SJCRH30 (cell line): ENCODE measurements around the gene TMEM208. TPM values are rescaled to one million over a fixed set of nuclear protein-coding genes. Genes with fewer than 3 reads are reported as not detected.

Source experiments
- DNase-seq, 2 experiments: peaks; one replicate each; pipeline ENCODE4 v3.0.0-alpha.2; 2015 to 2020
- H3K27ac ChIP-seq: fragments of 250-450 bp; sonication (Bioruptor Pico); 2 replicates; pipeline ENCODE4 v1.5.1; 2020; ENCODE audit warnings: mild to moderate bottlenecking, moderate library complexity
- H3K27me3 ChIP-seq: fragments of 250-450 bp; sonication (Bioruptor Pico); 2 replicates; pipeline ENCODE4 v1.5.1; 2020; ENCODE audit warnings: mild to moderate bottlenecking, moderate library complexity
- H3K36me3 ChIP-seq: fragments of 250-450 bp; sonication (Bioruptor Pico); 2 replicates; pipeline ENCODE4 v1.5.1; 2020; ENCODE audit warnings: mild to moderate bottlenecking, moderate library complexity
- H3K4me1 ChIP-seq: fragments of 250-450 bp; sonication (Bioruptor Pico); 2 replicates; pipeline ENCODE4 v1.5.1; 2020; ENCODE audit warnings: mild to moderate bottlenecking, moderate library complexity
- H3K4me3 ChIP-seq: fragments of 250-450 bp; sonication (Bioruptor Pico); 2 replicates; pipeline ENCODE4 v1.5.1; 2020; ENCODE audit warnings: mild to moderate bottlenecking, moderate library complexity
- H3K9me3 ChIP-seq: fragments of 250-450 bp; sonication (Bioruptor Pico); replicated peaks from 2 replicates; pipeline ENCODE4 v1.5.1; 2020; ENCODE audit warnings: mild to moderate bottlenecking, moderate library complexity
- total RNA-seq: library from RNA; depleted of rRNA; stranded (reverse); fragments of >200 nt; shearing (Covaris generic); gene quantifications from 2 replicates; pipeline ENCODE4 v1.2.3, GENCODE V29; 2014

Gene TMEM208
- total RNA-seq, 1 experiment from 2014 or later: 33.0 TPM

GRCh38 chr16:67210069-67210937 is 16.6 kb upstream of the TMEM208 start:
- no peaks in the 10 kb centered on the region for H3K27me3 ChIP-seq
- 0 out of 2 replicates have a peak, but pooled peaks cover 3% of the 10 kb centered on the region for H3K36me3 ChIP-seq
- no peak overlapping the region for H3K27ac ChIP-seq
- peak; percentile 51 to 57 for DNase-seq
- no peak overlapping the region for H3K4me3 ChIP-seq
- peaks cover 5% of the 10 kb centered on the region; the same call in 1 of the 2 replicates for H3K4me1 ChIP-seq
- H3K9me3 ChIP-seq: no peaks in the 10 kb centered on the region

GRCh38 chr16:67211674-67212073 is 15.3 kb upstream of the TMEM208 start:
- H3K36me3 ChIP-seq: no peaks in the 10 kb centered on the region
- no peaks in the 10 kb centered on the region for H3K27me3 ChIP-seq
- peaks cover 5% of the 10 kb centered on the region; the same call in 1 of the 2 replicates for H3K4me1 ChIP-seq
- DNase-seq: no peak
- H3K27ac ChIP-seq: no peak overlapping the region
- H3K4me3 ChIP-seq: no peak overlapping the region
- no peaks in the 10 kb centered on the region for H3K9me3 ChIP-seq

- DNase-seq: no peak
- H3K27me3 ChIP-seq: no peaks in the 10 kb centered on the region
- no peak overlapping the region for H3K4me3 ChIP-seq
- no peaks in the 10 kb centered on the region for H3K9me3 ChIP-seq
- H3K4me1 ChIP-seq: peaks cover 5% of the 10 kb centered on the region; the same call in 1 of the 2 replicates
- H3K27ac ChIP-seq: no peak overlapping the region
- H3K36me3 ChIP-seq: no peaks in the 10 kb centered on the region
Observed at GRCh38 chr16:67212766-67213165, 14.2 kb upstream of the TMEM208 start.

DNA sequence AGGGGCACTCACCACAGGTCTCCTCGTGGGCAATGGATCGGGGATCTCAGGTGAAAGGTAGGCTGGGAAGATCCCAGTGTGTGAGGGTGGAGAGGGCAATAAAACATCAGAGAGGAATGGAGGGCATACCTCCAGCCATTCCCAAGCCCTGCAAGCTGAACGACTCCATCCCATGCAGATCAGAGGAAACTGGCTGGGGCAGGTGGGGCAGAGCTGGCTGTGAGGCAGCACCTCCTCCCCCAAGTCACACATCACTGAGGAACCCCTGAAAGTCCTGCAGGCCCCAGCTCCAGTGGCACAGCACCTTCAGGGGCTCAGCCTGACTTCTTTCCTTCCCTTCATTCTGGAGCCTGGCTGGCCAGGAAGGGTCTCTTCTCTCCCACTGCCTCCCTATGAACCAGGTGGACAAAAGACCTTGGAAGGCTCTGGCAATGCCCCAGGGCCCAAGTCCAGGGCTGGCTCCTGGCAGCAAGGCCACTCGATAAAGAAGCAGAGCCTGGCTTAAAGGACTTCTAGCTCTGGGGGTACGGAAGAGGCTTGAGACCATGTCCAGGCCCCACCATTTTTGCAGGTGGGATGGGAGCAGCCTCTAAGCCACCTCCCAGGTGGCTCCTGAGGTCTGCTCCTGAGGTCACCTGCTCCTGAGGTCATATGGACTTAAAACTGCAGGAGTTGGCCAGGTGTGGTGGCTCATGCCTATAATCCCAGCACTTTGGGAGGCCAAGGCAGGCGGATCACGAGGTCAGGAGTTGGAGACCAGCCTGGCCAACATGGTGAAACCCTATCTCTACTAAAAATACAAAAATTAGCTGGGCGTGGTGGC is 13.5 kb upstream of the TMEM208 start:
- H3K4me3 ChIP-seq: no peak overlapping the region
- H3K27ac ChIP-seq: no peak overlapping the region
- peaks cover 5% of the 10 kb centered on the region; the same call in 1 of the 2 replicates for H3K4me1 ChIP-seq
- no peaks in the 10 kb centered on the region for H3K36me3 ChIP-seq
- no peaks in the 10 kb centered on the region for H3K9me3 ChIP-seq
- H3K27me3 ChIP-seq: no peaks in the 10 kb centered on the region
- DNase-seq: no peak

GRCh38 chr16:67215706-67216105 is 11.2 kb upstream of the TMEM208 start:
- H3K4me3 ChIP-seq: no peak overlapping the region
- H3K27me3 ChIP-seq: no peaks in the 10 kb centered on the region
- 0 out of 2 replicates have a peak, but pooled peaks cover 1% of the 10 kb centered on the region for H3K36me3 ChIP-seq
- no peak overlapping the region for H3K27ac ChIP-seq
- no peak for DNase-seq
- H3K9me3 ChIP-seq: no peaks in the 10 kb centered on the region
- H3K4me1 ChIP-seq: no peaks in the 10 kb centered on the region

DNA sequence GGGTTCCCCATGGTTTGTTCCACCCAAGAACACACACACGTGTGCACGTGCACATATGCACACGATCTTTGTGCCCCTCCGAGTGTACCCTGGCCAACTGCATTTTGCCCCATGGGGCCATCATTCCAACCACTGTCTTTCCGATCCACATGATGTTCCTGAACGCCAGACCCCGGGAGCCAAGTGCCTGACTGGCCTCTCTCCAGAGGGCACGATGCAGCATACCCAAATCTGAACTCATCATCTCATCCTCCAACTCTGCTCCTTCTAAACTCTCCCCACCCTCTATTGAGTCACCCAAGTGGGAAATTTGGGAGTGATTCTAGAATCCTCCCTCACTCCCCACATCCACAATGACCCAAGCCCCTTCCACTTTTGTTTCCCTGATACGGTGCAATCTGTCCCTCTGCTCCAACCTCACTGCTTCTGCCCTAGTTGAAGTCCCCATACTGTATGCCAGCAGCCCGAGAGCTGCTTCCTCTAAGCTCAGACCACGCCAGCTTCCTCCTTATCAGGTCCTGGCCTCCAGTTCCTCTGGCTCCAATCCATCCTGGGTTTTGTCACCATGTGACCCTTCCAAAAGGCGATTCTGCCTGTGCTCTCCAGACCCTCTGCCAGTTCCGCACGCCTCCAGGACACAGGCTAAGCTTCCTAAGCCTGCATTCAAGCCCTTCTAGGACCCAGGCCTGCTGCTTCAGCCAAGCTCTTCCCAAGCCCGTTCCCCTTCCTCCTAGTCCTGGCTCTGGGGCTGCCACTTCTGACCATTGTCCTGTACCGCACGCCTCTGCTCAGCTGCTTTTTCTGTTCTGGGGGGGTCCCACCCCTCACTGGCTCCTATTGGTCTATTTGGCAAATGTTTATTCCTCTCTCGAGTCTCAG is 10.1 kb upstream of the TMEM208 start:
- Histone ChIP-seq H3K4me1 (no peaks in the 10 kb centered on the region), H3K27me3 (no peaks in the 10 kb centered on the region), H3K4me3 (no peak overlapping the region), H3K9me3 (no peaks in the 10 kb centered on the region), H3K36me3 (0 out of 2 replicates have a peak, but pooled peaks cover 2% of the 10 kb centered on the region), H3K27ac (no peak overlapping the region)
- no peak for DNase-seq

- no peak for DNase-seq
- no peaks in the 10 kb centered on the region for H3K27me3 ChIP-seq
- no peak overlapping the region for H3K27ac ChIP-seq
- no peak overlapping the region for H3K4me3 ChIP-seq
- no peaks in the 10 kb centered on the region for H3K4me1 ChIP-seq
- peaks cover 6% of the 10 kb centered on the region; the same call in 1 of the 2 replicates for H3K36me3 ChIP-seq
- no peaks in the 10 kb centered on the region for H3K9me3 ChIP-seq
Observed at GRCh38 chr16:67223992-67224391, 2.9 kb upstream of the TMEM208 start.

DNA sequence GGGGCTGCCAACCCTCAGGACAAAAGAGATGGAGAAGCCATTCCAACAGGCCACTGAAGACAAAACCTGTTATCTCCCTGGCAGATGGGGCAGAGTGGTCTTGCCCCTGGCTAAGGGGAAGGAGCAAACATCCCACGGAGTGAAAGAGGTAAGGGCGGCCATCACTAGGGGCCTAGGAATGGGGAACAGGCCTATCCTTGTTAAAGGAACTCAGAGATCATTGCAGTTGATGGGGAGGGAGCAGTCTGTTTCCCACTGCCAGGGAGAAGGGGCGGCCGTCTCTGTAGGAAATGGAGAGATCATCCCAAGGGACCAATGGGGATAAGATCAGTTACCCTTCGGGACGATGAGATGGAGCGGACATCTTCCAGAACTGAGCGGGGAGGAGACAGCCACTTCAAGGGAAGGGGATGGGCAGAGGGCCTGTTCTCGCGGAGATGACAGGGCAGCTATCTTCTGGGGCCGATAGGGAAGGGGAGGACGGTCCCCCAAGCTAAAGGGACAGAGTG is 581 bp upstream of the TMEM208 start:
- peaks cover 23% of the 10 kb centered on the region for H3K36me3 ChIP-seq
- H3K4me1 ChIP-seq: no peaks in the 10 kb centered on the region; the same call in 1 of the 2 replicates
- no peak for DNase-seq
- H3K27ac ChIP-seq: peak overlapping the region; percentile 42; the same call in 1 of the 2 replicates
- H3K27me3 ChIP-seq: no peaks in the 10 kb centered on the region
- no peaks in the 10 kb centered on the region for H3K9me3 ChIP-seq
- peak overlapping the region; percentile 80 for H3K4me3 ChIP-seq

DNA sequence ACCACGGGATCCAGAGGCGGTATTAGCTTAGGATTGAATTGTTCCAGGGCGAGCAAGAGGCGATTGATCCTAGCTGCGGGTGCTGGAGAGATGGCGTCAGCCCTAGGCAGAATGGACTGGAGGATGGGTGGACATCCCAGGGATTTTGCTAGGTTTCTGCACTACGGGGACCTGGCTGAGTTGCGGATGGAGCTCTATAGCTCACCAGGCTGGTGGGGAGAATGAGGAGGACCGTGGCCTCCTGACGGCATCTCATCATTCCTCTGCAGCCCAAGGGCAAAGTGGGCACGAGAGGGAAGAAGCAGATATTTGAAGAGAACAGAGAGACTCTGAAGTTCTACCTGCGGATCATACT is 614 bp downstream of the TMEM208 start:
- no peak for DNase-seq
- H3K9me3 ChIP-seq: no peaks in the 10 kb centered on the region
- H3K4me3 ChIP-seq: peak overlapping the region; percentile 80

GRCh38 chr16:67228034-67228785 is 1.3 kb downstream of the TMEM208 start:
- H3K4me3 ChIP-seq: peak overlapping the region; percentile 80
- peaks cover 26% of the 10 kb centered on the region for H3K36me3 ChIP-seq
- DNase-seq: no peak
- H3K27me3 ChIP-seq: no peaks in the 10 kb centered on the region
- H3K27ac ChIP-seq: no peak overlapping the region
- peaks cover 7% of the 10 kb centered on the region for H3K4me1 ChIP-seq
- H3K9me3 ChIP-seq: no peaks in the 10 kb centered on the region

More for the DNA sequence above, 614 bp downstream of the TMEM208 start:
- peaks cover 7% of the 10 kb centered on the region for H3K4me1 ChIP-seq
- H3K27ac ChIP-seq: peak overlapping the region; percentile 42
- H3K27me3 ChIP-seq: no peaks in the 10 kb centered on the region
- peaks cover 24% of the 10 kb centered on the region for H3K36me3 ChIP-seq

GRCh38 chr16:67228905-67229304 is 2.0 kb downstream of the TMEM208 start:
- no peaks in the 10 kb centered on the region for H3K9me3 ChIP-seq
- H3K4me1 ChIP-seq: peaks cover 7% of the 10 kb centered on the region
- no peak overlapping the region for H3K27ac ChIP-seq
- no peak overlapping the region for H3K4me3 ChIP-seq
- no peaks in the 10 kb centered on the region for H3K27me3 ChIP-seq
- DNase-seq: no peak
- H3K36me3 ChIP-seq: peaks cover 30% of the 10 kb centered on the region

DNA sequence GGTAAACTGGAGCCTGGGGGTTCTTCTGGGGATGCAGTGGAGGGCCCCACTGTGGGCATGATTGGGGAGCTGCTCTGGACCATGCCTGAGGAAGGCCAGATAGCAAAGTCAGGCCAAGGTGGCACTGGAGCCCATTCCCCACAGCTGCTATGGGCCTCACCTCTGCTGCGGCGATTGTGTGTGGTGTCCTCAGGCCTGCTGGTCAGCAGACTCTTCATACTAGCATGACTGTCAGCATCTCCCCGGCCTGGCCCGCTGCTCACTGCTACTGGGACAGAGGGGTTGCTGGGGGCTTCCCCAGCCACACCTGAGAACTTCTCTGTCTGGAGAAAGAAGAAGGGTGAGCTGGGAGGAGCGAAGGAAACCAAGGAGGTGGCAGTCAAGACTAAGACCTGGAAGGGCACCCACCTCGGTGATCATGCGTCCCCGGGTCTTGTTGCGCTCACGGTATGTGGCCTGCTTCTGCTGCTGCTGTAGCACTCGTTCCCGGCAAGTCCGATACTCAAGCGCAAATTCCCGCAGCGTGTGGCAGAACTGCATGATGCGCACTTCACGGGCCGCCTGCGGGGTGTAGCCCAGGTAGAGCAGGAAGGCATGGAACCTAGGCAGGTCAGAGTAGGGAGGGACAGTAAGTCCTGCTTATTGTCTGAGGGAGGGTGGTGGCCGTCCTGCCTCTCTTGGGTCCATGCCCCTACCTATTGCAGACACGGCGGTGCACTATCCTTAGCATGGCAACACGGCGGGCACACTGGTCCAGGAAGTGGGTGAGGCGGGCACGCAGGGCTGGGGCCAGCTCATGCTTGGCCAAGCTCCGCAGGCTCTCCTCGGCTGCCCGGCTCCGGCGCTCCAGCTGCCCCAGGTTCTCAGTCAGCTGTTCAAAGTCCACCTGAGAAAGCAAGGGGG is 3.2 kb downstream of the TMEM208 start:
- Histone ChIP-seq H3K9me3 (no peaks in the 10 kb centered on the region), H3K36me3 (peaks cover 30% of the 10 kb centered on the region), H3K27me3 (no peaks in the 10 kb centered on the region), H3K27ac (no peak overlapping the region), H3K4me1 (peaks cover 7% of the 10 kb centered on the region), H3K4me3 (no peak overlapping the region)
- no peak for DNase-seq
